ENCODE data around the gene TMPRSS7. TPM values are rescaled to one million over a fixed set of nuclear protein-coding genes. Genes with fewer than 3 reads are reported as not detected.

Gene TMPRSS7
- total RNA-seq, 3 donors from 2014 or later = 0.15 TPM; not detected in 2

DNA sequence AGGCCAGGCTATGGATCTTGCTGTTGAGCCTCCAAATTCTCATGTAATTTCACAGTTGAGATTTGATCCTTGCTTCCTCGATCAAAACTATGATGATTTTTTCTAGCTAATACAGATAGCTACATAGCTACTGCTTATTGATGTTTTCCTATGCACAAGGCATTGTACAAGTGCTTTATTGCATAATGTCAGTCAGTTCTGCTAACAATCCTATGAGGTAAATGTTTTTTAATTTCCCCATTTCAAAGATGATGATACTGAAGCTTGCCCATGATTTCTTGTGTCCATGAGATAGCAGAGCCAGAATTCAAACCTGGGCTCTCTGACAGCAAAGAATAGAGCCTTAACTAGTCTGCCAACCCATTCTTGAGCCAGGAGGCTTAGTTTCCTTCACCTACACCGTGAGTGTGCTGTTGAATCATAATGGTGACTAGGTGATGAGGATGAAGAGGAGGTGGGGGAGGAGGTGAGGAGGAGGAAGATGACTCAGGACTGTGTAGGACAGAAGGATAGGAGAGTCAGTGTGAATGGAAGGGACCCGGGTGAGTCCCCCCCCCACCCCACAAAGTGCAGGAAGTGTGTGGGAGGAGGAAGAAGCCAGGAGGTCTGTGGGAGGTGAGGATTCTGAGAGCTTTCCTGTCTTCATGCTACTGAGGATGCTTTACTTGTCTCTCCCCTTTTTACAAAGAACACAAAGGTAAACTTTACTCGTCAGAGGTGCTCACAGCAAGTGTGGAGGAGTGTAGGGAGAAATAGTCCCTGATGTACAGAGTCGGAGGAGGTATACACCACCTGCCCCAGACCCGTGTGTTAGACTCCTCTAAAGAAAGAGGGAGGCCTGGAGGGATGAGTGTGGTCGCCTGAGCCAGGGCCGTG is 32.2 kb upstream of the TMPRSS7 start:
- intact Hi-C loops (cut with DNase I; ENCODE audit: low total_unique reads) = no loop called here
- TF ChIP-seq, protein P1, sequence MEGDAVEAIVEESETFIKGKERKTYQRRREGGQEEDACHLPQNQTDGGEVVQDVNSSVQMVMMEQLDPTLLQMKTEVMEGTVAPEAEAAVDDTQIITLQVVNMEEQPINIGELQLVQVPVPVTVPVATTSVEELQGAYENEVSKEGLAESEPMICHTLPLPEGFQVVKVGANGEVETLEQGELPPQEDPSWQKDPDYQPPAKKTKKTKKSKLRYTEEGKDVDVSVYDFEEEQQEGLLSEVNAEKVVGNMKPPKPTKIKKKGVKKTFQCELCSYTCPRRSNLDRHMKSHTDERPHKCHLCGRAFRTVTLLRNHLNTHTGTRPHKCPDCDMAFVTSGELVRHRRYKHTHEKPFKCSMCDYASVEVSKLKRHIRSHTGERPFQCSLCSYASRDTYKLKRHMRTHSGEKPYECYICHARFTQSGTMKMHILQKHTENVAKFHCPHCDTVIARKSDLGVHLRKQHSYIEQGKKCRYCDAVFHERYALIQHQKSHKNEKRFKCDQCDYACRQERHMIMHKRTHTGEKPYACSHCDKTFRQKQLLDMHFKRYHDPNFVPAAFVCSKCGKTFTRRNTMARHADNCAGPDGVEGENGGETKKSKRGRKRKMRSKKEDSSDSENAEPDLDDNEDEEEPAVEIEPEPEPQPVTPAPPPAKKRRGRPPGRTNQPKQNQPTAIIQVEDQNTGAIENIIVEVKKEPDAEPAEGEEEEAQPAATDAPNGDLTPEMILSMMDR (IDR thresholded peaks at IDR 0.05) = no peak
- TF ChIP-seq POLR2A (IDR thresholded peaks at IDR 0.05) (no peak), POLR2AphosphoS5 (IDR thresholded peaks at IDR 0.05) (no peak)
- Histone ChIP-seq H3K27ac (no peak overlapping the region), H3K27me3 (no peaks in the 10 kb centered on the region), H3K9me3 (no peaks in the 10 kb centered on the region), H3K4me3 (no peak overlapping the region), H3K4me1 (no peaks in the 10 kb centered on the region), H3K36me3 (no peaks in the 10 kb centered on the region)
- no peak for DNase-seq (ENCODE audit: low spot score in 2 of 2)

- H3K4me1 ChIP-seq = no peaks in the 10 kb centered on the region
- TF ChIP-seq POLR2A (IDR thresholded peaks at IDR 0.05) = no peak
- no peak for TF ChIP-seq POLR2AphosphoS5 (IDR thresholded peaks at IDR 0.05)
- TF ChIP-seq, protein P1 (IDR thresholded peaks at IDR 0.05) = no peak
- no peaks in the 10 kb centered on the region for H3K9me3 ChIP-seq
- H3K27ac ChIP-seq = no peak overlapping the region
- no peak overlapping the region for H3K4me3 ChIP-seq
- H3K27me3 ChIP-seq = no peaks in the 10 kb centered on the region
- H3K36me3 ChIP-seq = no peaks in the 10 kb centered on the region
- DNase-seq (ENCODE audit: low spot score in 2 of 2) = no peak
- intact Hi-C loops (cut with DNase I; ENCODE audit: low total_unique reads) = no loop called here
Measured at GRCh38 chr3:112003321-112004080, 31.0 kb upstream of the TMPRSS7 start.

DNA sequence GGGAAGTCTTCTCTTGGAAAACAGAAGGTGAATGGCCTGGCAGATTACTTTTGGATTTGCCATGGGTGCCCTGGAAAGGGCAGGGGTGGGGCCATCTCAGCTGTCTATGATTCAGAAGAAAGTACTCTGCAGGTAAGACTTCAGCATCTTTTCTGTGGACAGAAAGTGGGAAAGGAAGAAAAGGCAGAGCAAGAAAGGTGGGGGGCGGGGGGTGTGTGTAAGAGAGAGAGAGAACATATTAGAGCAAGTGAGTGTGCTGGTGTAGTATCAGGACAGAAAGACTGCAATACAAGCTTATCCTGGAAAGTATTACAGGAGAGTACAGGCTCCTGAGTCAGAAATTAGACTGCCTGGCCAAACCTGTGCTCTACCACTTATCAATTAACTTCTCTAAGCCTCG is 30.3 kb upstream of the TMPRSS7 start:
- intact Hi-C loops (cut with DNase I; ENCODE audit: low total_unique reads) = no loop called here
- no peak for DNase-seq (ENCODE audit: low spot score in 2 of 2)
- Histone ChIP-seq H3K27ac (no peak overlapping the region), H3K9me3 (no peaks in the 10 kb centered on the region), H3K36me3 (no peaks in the 10 kb centered on the region), H3K4me1 (no peaks in the 10 kb centered on the region), H3K27me3 (no peaks in the 10 kb centered on the region), H3K4me3 (no peak overlapping the region)
- TF ChIP-seq POLR2A (IDR thresholded peaks at IDR 0.05) (no peak), POLR2AphosphoS5 (IDR thresholded peaks at IDR 0.05) (no peak)
- TF ChIP-seq, protein P1 (IDR thresholded peaks at IDR 0.05) = no peak

DNA sequence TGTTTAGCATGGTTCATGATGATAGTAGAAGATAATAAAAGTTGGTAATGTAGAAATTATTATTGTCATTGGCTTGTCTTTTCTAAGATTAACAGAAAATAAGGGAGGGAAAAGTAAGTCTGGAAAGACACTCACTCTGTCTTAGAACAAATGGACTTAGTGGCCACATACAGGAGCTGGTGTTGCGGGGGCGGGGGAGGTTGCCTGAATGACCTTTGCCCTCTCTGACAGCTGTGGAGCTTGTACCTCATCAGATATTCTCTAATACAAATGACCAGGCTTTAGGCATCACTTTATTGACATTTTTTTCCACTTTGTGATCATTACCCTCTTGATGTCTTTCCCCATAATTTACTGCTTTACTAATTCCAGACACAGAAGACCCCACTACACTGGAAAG is 29.9 kb upstream of the TMPRSS7 start:
- TF ChIP-seq, protein P1 (IDR thresholded peaks at IDR 0.05) = no peak
- no peaks in the 10 kb centered on the region for H3K4me1 ChIP-seq
- no peaks in the 10 kb centered on the region for H3K27me3 ChIP-seq
- intact Hi-C loops (cut with DNase I; ENCODE audit: low total_unique reads) = no loop called here
- no peaks in the 10 kb centered on the region for H3K9me3 ChIP-seq
- no peak overlapping the region for H3K4me3 ChIP-seq
- no peak overlapping the region for H3K27ac ChIP-seq
- no peak for DNase-seq (ENCODE audit: low spot score in 2 of 2)
- H3K36me3 ChIP-seq = no peaks in the 10 kb centered on the region

GRCh38 chr3:112005091-112005672 is 29.4 kb upstream of the TMPRSS7 start:
- Histone ChIP-seq H3K4me1 (no peaks in the 10 kb centered on the region), H3K36me3 (no peaks in the 10 kb centered on the region), H3K27me3 (no peaks in the 10 kb centered on the region), H3K9me3 (no peaks in the 10 kb centered on the region), H3K4me3 (no peak overlapping the region), H3K27ac (no peak overlapping the region)
- TF ChIP-seq, protein P1 (IDR thresholded peaks at IDR 0.05) = no peak
- TF ChIP-seq POLR2A (IDR thresholded peaks at IDR 0.05) (no peak), POLR2AphosphoS5 (IDR thresholded peaks at IDR 0.05) (no peak)
- no peak for DNase-seq (ENCODE audit: low spot score in 2 of 2)
- intact Hi-C loops (cut with DNase I; ENCODE audit: low total_unique reads) = no loop called here
